Ascending aorta (tissue), 2 donors: ENCODE measurements around the gene ANKS3. TPM values are rescaled to one million over a fixed set of nuclear protein-coding genes. Genes with fewer than 3 reads are reported as not detected.

Source experiments
- DNase-seq, 2 donors: peaks; one replicate each; pipeline ENCODE4 v3.0.0-alpha.2; 2019; ENCODE audit warnings: low spot score in 2 of 2
- H3K27ac ChIP-seq, 2 donors: fragments of 200-600 bp; sonication (generic); one replicate each; pipeline ENCODE4 v1.5.1; 2016 to 2017; ENCODE audit warnings: mild to moderate bottlenecking in 1 of 2
- H3K27me3 ChIP-seq: fragments of 200-600 bp; sonication (generic); one replicate; pipeline ENCODE4 v1.5.1; 2017
- H3K36me3 ChIP-seq, 2 donors: fragments of 200-600 bp; sonication (generic); one replicate each; pipeline ENCODE4 v1.5.1; 2016
- H3K4me1 ChIP-seq, 2 donors: fragments of 200-600 bp; sonication (generic); one replicate each; pipeline ENCODE4 v1.5.1; 2016 to 2017; ENCODE audit warnings: mild to moderate bottlenecking in 1 of 2
- H3K4me3 ChIP-seq, 2 donors: fragments of 200-600 bp; sonication (generic); one replicate each; pipeline ENCODE4 v1.5.1; 2016 to 2017; ENCODE audit warnings: mild to moderate bottlenecking in 1 of 2
- H3K9me3 ChIP-seq, 2 donors: fragments of 200-600 bp; sonication (generic); one replicate each; pipeline ENCODE4 v1.5.1; 2016
- intact Hi-C: fragments of 100-400 bp; cut with DNase I; formaldehyde crosslinking; loops from one replicate; pipeline ENCODE4 v1.15.1; 2023
- total RNA-seq: library from RNA; depleted of rRNA; stranded (reverse); fragments of >200 nt; gene quantifications from one replicate; pipeline ENCODE4 v1.1.0, GENCODE V29; 2016
- TF ChIP-seq, protein P1 (sequence below), 3 experiments: fragments of 200-600 bp in 2 of 3; fragments of 450-650 bp in 1 of 3; sonication (generic) in 2 of 3; IDR thresholded peaks; one replicate each; pipeline ENCODE4 v1.5.1; 2016 to 2019; ENCODE audit warnings: antibody characterized with exemption in 3 of 3, mild to moderate bottlenecking in 1 of 3, moderate library complexity in 1 of 3

The ANKS3 gene
- total RNA-seq, 1 donor from 2014 or later = 55.9 TPM

DNA sequence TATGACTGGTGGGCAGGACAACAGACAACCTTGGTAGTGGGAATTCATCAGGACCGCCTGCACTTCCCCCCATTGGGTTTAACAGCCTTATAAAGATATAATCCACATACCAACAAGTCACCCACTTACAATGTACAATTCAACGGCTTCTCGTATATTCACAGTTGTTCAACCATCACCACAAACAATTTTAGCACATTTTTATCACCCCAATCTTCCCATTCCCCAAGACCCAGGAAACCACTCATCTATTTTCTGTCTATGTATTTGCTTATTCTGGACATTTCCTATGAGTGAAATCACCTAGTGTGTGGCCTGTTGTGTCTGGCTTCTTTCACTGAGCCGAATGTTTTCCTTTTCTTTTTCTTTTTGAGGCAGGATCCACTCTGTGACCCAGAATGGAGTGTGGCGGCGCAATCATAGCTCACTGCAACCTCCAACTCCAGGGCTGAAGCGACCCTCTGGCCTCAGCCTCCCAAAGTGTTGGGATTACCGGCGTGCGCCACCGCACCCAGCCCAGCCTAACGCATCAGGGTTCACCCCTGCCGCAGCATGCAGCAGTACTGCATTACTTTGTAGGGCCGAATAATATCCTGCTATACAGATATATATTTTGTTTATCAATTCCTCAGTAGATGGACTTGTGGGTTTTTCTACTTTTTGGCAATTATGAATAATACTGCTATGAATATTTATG lies 10.9 kb downstream of the ANKS3 start:
- Histone ChIP-seq H3K9me3 (no peaks in the 10 kb centered on the region), H3K4me3 (no peak overlapping the region), H3K27ac (peak overlapping the region; percentile 50 to 58), H3K4me1 (no peaks in the 10 kb centered on the region), H3K36me3 (peaks cover 21 to 54% of the 10 kb centered on the region in 2 donors), H3K27me3 (no peaks in the 10 kb centered on the region)
- TF ChIP-seq, protein P1, sequence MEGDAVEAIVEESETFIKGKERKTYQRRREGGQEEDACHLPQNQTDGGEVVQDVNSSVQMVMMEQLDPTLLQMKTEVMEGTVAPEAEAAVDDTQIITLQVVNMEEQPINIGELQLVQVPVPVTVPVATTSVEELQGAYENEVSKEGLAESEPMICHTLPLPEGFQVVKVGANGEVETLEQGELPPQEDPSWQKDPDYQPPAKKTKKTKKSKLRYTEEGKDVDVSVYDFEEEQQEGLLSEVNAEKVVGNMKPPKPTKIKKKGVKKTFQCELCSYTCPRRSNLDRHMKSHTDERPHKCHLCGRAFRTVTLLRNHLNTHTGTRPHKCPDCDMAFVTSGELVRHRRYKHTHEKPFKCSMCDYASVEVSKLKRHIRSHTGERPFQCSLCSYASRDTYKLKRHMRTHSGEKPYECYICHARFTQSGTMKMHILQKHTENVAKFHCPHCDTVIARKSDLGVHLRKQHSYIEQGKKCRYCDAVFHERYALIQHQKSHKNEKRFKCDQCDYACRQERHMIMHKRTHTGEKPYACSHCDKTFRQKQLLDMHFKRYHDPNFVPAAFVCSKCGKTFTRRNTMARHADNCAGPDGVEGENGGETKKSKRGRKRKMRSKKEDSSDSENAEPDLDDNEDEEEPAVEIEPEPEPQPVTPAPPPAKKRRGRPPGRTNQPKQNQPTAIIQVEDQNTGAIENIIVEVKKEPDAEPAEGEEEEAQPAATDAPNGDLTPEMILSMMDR (IDR thresholded peaks at IDR 0.05) = no peak
- DNase-seq = no peak
- intact Hi-C loops = no loop called here

DNA sequence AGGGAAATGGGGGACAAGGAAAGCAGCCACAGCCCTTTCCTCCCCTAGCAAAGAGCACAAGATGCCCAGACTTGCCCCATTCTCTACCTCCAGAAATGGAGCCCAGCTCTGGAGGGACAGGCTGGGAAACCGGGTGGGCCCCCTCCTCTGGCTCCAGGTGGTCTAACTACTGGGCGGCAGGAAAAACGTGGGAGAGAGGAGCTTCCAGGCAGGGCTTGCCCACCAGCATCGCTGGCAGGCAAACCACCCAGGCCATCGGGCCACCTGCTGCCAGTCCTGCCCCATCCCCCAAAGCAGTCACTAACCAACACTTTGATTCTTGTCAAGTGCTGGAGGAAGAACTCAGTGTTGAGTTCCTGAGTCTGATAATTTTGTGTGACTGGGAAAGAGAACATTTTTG lies 15.6 kb downstream of the ANKS3 start:
- Histone ChIP-seq H3K27me3 (no peaks in the 10 kb centered on the region), H3K9me3 (no peaks in the 10 kb centered on the region), H3K4me1 (no peaks in the 10 kb centered on the region), H3K36me3 (peaks cover 14 to 34% of the 10 kb centered on the region in 2 donors), H3K27ac (no peak overlapping the region), H3K4me3 (no peak overlapping the region)
- no peak for DNase-seq
- intact Hi-C loops = no loop called here
- TF ChIP-seq, protein P1 (IDR thresholded peaks at IDR 0.05) = no peak

DNA sequence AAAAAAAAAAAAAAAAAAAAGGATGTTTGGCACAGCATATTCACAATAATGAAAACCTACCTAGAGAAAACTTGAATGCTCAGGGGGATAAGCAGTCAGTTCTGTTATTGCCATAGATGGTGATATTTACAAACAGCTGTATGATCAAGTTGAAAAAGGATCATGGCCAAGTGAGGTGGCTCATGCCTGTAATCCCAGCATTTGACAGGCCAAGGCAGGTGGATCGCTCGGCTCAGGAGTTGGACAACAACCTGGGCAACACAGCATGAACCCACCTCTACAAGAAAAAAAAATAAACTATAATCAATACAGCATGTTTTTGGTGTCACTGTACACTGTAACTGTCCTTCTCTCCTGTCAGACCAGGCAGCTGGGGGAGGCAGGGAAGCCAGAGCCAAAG lies 19.1 kb downstream of the ANKS3 start:
- Histone ChIP-seq H3K4me3 (no peak overlapping the region), H3K36me3 (peaks cover 13 to 52% of the 10 kb centered on the region in 2 donors), H3K9me3 (no peaks in the 10 kb centered on the region), H3K27me3 (no peaks in the 10 kb centered on the region), H3K4me1 (no peaks in the 10 kb centered on the region), H3K27ac (no peak overlapping the region)
- no peak for DNase-seq
- TF ChIP-seq, protein P1 (IDR thresholded peaks at IDR 0.05) = no peak
- intact Hi-C loops = no loop called here

DNA sequence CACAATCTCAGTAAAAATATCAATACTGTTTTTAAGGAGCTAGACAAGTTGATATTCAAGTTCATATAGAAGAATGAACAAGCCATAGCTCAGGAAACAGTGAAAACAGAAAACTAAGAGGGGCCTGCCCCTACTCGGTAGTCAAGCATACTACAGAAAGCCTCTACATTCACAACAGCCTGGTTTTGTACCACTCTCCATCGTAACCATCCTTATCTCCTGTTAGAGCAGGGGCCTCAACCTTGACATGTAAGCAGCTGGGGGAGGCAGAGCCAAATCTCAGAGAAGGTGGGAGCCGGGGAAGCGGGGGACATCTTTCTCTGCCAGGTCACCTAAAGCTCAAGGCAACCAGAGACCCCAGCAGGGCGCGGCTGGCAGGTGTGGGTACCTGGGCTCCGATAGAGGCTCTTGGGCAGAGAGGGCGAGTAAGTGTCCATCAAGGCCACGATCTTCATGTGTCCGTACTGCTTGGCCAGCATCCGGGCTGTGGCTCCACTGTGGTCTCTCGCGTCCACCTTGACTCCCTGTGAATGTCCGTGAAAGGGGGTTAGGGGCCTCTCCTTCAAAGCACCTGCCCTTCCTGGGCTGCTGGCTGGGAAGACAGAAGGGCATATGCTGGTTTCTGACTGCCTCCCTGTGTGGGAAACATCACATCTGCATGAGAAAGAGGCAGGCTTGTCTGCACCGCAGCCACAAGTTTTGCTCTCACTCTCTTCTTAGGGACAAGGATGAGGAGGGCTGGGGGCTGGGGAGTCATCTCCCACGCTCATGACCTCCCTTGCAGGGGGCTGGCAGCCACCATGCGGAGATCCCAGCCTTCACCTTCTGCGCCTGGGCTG lies 20.2 kb downstream of the ANKS3 start:
- H3K27me3 ChIP-seq = no peaks in the 10 kb centered on the region
- H3K4me3 ChIP-seq = no peak overlapping the region
- no peaks in the 10 kb centered on the region for H3K4me1 ChIP-seq
- no peak overlapping the region for H3K27ac ChIP-seq
- intact Hi-C loops = no loop called here
- H3K9me3 ChIP-seq = no peaks in the 10 kb centered on the region
- H3K36me3 ChIP-seq = peaks cover 16 to 57% of the 10 kb centered on the region in 2 donors
- no peak for DNase-seq
- TF ChIP-seq, protein P1 (IDR thresholded peaks at IDR 0.05) = no peak

DNA sequence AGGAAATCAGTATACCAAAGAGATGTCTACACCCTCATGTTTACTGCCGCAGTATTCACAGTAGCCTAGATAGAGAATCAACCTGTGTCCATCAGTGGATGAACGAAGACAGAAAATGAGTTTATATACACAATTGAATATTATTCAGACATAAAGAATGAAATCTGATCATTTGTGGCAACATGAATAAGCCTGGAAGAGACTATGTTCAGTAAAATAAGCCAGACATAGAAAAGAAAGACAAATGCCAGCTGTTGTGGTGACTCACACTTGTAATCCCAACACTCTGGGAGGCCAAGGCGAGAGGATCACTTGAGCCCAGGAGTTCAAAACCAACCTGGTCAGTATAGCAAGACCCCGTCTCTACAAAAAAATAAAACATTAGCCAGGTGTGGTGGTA lies 24.6 kb downstream of the ANKS3 start:
- intact Hi-C loops = no loop called here
- no peak overlapping the region for H3K27ac ChIP-seq
- no peaks in the 10 kb centered on the region for H3K4me1 ChIP-seq
- H3K36me3 ChIP-seq = peaks cover 36 to 78% of the 10 kb centered on the region in 2 donors
- TF ChIP-seq, protein P1 (IDR thresholded peaks at IDR 0.05) = no peak
- DNase-seq = no peak
- H3K4me3 ChIP-seq = no peak overlapping the region
- H3K27me3 ChIP-seq = no peaks in the 10 kb centered on the region
- H3K9me3 ChIP-seq = no peaks in the 10 kb centered on the region
